ENCODE results near the gene CFAP61.
"Not testable (repeated sequence)": the region's sequence is repeated elsewhere in the genome, so short reads cannot be mapped to it uniquely, and the experiment has no call there.

CFAP61 gene

DNA sequence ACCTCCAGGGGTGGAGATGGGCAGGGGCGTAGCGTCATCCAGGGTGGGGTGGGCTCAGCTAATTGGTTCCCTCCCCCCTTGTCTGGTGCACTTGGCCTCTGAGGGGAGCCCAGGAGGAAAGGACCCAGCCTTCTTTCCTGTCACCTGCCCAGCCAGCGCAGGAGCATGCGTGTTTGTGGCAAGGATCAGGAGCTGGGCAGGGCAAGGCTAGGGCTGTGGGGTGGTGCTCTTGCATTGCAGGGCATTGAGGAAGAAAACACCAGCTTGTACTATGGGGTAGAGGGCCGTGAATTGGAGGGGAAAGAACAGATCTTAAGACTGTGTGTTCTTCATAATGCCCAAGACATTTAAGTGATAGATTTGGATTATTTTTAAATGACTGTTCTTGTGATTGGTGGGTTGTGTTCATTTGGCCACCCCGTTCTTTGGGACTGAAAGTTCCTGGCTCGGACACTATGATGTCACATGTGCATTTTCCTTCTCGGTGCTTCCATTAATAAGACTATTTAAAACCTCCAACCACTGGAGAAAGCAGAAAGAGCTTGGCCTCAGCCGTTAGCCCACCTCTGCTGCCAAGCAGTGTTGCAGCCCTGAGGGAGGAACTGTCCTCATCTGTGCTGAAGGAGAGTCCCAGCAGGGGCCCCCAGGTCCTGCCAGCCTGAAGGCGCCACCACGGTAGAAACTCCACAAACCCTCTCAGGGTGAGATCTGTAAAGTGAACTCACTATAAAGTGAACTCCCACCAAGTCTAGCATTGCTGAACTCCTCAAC is 179.4 kb downstream of the CFAP61 start:
- DNase-seq (ENCODE audit: low read depth in 1 of 2, low spot score in 1 of 2): no peak

DNA sequence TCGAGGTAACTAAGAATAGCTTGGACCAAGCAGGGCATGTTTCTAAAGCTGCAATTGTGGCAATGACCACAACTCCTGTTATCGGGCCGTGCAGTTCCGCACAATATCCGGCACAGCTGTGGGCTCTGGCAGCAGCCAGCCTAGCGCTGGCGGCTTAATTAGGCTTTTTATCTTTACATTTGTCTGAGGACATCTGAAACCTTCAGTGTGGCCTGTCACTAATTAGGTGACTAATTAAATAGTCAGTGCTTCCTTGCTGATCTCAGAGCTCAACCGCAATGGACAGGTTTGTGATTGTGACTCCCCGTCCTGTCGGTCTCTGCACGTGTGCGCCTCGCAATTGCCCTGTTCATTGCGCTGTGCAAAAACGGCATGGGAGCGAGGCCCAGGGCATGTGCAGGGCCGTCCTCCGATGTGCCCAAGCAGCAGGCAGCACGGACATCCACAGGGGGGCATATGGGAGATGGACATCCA is 180.7 kb downstream of the CFAP61 start:
- no peak for DNase-seq (ENCODE audit: low read depth in 1 of 2, low spot score in 1 of 2)

DNA sequence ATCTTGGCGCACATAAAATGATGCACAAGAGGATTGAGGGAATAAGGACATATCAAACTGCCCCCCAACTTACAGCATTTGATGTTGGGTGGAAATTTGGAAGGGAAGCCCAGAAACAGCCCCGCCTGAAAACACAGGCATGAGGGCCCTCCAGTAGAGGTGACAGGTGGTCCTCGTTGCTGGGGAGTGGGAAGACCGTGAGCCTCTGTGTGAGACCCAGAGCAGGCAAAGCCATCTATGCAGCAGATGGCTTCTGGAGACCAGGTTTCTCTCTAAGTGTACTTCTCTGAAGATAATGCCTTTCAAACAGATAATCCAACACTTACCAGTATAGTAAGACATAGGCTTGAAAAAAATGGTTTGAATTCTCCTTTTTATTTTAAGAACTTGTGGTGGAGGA is 183.3 kb downstream of the CFAP61 start:
- DNase-seq (ENCODE audit: low read depth in 1 of 2, low spot score in 1 of 2): no peak

DNA sequence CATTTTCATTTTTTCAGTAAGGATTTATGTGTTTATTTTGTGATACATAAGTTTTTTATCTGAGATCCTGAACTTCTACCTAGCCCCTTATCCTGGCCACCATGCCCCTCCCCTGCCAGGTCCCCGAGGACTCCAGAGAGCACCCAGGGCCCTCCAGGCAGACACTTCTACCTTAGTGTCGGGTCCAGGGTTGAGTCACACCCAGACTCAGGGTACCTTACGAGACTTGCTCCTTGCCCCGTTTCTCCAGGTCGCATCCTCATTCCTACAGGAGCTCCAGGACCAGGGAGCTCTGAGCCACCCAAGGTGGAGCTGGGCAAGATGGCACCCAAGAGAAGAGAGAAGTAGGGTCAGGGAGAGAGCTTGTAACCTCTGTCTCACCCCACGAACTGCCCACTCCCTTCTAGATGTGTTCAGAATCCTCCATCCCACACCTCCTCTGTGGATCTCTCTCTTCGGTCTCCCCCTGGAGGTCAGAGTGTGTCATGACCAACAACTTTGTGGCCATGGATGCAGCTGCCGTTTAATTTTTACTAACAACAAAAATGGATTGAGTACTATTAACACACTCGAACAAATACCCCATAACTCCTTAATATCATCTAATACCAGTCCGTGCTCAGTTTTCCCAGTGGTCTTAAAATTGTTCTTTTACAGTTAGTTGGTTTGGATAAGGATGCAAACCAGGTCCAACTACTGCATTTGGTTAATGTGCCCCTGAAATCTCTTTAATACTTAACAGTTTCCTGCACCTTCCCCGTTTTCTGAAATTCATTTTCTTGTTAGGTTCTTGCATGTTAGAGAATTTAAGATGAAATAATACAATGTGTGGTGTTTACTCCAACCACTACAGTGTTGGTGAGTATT is 185.0 kb downstream of the CFAP61 start:
- no peak for DNase-seq (ENCODE audit: low read depth in 1 of 2, low spot score in 1 of 2)

DNA sequence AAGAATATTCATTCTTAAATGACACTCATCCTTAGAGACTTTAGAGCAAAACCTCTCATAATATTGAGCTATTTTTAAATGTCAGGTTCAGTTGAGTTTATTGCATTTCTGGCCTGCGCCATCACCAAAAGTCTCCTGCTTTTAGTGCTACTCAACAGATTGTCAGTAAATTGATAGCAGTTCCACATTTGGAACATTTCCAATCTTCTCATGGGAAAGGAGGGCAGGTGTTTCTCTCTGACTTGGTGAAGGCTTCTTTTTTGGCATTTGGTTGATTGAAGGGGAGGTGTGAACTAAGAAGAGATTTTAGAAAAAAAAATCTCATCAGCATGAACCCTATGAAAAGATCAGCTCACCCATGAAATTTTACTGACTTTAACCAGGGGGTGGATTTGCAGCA is 189.6 kb downstream of the CFAP61 start:
- DNase-seq (ENCODE audit: low read depth in 1 of 2, low spot score in 1 of 2): no peak

DNA sequence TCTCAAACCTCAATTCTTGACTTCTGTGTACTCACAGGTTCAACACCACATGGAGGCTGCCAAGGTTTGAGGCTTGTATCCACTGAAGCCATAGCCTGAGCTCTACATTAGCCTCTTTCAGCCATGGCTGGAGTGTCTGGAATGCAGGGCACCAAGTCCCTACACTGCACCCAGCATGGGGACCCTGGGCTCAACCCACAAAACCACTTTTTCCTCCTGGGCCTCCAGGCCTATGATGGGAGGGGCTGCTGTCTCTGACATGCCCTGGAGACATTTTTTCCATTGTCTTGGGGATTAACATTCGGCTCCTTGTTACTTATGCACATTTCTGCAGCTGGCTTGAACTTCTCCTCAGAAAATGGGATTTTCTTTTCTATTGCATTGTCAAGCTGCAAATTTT is 192.1 kb downstream of the CFAP61 start:
- not testable (repeated sequence) for DNase-seq (ENCODE audit: low read depth in 1 of 2, low spot score in 1 of 2)

DNA sequence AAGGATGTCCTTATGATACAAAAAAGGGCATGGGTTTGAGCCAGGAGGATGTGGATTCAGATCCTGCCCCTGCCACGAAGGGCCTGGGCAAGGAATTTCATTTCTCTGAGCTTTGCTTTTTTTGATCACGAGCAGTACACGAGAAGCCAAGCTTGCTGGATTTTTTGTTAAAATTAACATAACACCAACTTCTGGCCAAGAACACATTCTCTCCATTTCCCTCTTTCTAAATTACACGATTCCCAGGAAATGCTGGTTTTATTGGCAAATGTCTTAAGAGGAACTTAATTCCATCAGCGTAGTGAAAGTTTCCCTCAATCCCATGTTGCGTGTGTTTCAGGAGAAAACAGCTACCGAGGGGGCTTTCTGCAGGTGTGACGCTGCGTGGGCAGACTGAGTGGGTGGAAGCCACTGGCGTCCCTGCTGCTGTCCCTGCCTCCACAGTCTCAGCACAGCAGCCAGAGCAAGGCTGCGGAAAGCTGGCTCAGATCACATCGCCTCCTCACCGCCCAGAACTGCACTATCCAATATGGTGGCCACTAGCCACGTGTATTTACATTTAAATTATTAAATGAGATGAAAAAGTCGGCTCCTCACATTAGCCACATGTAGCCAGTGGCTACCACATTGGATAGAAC is 194.8 kb downstream of the CFAP61 start:
- no peak for DNase-seq (ENCODE audit: low read depth in 1 of 2, low spot score in 1 of 2)

DNA sequence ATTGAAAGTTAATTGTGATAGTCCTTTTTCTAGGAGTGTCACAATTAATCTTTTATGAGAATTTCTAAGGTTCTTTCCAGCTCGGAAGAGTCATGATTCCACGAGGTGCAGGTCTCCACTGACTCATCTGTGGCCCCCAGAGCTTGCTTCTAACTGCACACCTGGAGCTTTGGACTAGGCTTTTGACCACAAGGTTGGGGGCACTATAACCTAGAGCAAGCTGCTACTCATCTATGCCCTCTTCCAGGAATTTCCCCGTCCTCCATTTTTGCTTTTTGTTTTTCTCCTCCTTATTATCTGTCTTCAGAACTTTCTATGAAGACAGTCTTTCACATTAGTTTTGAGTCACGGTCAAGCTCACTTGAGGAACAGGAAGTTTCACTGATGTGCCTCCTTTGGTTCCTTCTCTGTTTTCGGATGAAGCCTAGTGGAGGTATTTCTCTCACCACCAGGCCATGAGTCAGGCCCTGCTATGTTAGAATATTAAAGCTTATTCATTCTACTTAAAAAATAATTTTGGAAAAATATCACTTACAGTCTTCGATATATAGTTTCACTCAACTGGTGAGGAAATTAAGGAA is 196.4 kb downstream of the CFAP61 start:
- DNase-seq (ENCODE audit: low read depth in 1 of 2, low spot score in 1 of 2): no peak

DNA sequence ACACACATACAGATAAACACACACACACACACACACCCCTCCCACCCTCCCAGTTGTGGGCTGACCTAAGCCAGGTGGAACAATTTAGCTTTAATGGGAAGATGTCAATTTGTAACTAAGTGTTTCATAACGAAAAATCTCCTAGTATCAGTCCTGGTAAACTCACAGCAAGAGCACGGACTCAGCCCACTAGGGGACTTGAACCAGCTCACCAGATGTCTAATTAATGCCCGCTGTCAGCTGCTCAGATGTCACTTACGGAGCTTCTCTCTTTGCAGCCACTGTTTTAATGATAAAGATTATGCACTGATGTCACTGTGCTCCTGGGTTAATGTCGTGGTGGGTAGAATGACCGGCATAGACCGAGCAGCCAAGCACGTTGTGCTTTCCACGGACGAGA is 199.0 kb downstream of the CFAP61 start:
- no peak for DNase-seq (ENCODE audit: low read depth in 1 of 2, low spot score in 1 of 2)

DNA sequence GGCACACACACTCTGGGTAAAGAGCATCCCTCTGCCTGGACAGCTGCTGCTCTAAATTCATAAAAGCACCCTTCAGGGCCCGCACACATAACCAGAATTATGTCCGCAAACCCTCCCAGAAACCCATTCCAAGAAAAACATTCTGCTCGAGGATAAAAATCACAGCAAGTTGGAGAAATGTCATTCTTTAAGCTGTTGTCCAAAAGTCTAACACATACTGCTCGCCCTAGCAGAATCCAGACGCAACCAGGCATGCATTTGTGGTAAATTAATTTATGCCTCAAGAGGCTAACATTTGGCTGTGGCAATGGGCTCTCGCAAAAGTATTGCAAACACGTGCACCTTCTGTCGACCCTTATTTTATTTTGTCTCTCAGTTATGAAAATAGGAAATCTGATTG is 199.5 kb downstream of the CFAP61 start:
- DNase-seq (ENCODE audit: low read depth in 1 of 2, low spot score in 1 of 2): no peak

DNA sequence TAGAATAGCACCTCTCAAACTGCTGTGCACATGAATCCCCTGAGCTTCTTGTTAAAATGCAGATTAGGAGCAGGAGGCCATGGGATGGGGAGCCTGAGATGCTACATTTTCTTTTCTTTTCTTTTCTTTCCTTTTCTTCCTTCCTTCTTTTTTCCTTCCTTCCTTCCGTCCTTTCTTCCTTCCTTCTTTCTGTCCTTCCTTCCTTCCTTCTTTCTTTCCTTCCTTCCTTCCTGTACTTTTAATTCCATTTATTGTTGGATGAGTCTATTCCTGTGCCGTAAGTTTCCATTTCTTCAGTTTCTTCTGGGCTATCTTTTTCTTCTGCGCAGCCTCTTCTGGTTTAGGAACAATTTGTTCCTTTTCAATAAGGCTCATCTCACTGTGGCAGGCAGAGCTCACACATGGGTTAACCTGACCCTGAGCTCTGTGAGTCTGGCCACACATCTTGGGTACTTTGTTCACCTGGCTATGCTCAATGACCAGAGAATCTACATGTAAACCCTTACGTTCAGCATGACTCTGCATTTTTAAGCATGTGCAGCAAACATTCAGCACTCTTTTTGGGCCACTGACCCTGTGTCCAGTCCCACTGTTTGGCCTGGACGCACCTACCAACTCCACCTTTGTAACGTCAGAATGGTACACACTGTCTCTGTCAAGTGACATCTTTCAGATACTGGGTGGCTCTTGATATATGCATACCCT is 200.9 kb downstream of the CFAP61 start:
- DNase-seq (ENCODE audit: low read depth in 1 of 2, low spot score in 1 of 2): no peak

DNA sequence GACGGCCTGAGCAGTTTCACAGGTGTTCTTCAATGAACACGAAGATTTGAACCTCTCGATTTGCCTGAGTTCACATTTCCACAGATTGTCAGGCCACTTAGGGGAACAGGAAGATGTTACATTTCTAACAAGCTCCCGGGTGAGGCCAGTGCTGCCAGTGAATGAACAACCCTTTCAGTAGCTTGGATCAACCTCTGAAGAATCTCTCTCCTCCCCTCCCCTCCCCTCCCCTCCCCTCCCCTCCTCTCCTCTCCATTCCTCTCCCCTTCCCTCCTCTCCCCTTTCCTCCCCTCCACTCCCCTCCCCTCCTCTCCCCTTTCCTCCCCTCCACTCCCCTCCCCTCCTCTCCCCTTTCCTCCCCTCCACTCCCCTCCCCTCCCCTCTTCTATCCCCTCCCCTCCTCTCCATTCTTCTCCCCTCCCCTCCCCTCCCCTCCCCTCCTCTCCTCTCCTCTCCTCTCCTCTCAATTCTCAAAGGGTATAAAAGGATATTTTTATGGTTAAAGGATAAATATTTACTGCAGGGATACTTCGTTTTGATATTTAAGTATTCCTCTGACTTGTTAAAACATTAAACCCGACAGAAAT is 201.5 kb downstream of the CFAP61 start:
- DNase-seq (ENCODE audit: low read depth in 1 of 2, low spot score in 1 of 2): no peak

DNA sequence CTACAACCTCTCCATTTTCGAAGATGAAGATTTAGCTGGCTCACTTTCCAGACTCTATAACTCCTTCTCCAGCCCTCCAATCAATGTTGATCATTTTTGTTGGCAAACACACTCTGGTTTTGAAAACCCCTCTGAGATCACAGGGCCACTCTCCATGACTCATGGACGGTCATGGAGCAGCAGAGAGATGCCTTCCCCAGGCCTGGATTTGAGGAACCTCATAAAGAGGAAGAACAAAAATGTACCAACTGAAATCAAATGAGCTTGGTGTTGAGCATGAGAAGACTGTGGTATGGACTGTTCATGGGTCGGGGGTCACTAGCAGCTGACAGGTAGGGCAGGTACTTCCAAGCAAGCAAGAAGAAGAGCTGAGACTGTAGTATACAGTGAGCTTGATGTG is 202.8 kb downstream of the CFAP61 start:
- DNase-seq (ENCODE audit: low read depth in 1 of 2, low spot score in 1 of 2): no peak

DNA sequence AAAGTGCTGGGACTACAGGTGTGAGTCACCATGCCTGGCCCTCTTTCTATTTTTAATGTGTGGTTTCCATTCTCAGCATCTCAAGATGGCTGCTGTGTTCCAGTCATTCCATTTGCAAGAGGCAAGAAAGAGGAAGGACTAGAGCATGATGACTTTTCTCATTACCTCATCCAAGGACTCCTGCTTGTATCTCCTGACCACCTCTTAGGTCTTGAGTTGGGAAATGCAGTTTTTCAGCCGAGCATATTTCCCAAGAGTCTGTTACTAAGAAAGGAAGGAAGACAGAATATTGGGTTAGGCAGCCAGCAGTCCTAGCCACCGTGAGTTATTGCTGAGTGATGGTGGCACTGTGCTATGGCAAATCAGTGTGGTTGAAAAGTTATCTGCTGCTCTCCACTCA is 207.2 kb downstream of the CFAP61 start:
- no peak for DNase-seq (ENCODE audit: low read depth in 1 of 2, low spot score in 1 of 2)

DNA sequence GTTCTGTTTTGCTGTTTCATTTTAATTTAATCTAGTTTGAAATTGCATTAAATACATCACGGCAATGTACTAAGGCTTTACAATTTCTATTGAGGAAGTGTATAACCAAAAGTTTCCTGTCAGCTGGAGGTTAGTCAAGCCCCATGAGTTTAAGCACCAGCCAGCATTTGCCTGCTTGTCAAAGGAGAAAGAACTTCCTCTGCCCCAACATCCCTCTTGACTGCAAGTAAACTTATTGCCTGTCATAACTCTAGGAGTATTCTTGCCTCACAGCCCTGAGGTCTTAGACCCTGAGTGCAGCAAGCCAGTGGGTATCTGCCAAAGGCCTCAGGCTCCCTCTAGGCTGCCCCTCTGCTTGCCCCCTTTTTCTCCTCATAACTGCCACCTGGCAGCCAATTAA is 208.8 kb downstream of the CFAP61 start:
- DNase-seq (ENCODE audit: low read depth in 1 of 2, low spot score in 1 of 2): no peak

DNA sequence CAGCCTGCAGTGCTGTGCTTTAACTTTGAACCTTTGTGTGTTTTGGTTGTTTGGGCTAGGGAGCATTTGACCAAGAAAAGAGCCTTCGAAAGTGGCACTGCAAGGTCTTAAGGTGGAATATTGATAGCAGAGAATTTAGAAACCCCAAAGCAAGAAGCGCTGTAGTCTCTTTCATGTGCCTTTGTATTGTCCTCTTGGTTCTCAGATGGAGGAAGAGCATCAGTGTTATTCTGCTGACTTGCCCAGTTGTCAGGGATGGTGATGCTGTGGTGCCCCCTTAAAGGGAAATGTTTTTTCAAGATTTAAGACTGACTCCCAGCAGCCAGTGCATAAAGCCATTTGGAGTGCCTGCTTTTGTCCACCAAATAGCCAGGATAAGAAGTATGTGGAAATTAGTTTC is 212.9 kb downstream of the CFAP61 start:
- DNase-seq (ENCODE audit: low read depth in 1 of 2, low spot score in 1 of 2): no peak

DNA sequence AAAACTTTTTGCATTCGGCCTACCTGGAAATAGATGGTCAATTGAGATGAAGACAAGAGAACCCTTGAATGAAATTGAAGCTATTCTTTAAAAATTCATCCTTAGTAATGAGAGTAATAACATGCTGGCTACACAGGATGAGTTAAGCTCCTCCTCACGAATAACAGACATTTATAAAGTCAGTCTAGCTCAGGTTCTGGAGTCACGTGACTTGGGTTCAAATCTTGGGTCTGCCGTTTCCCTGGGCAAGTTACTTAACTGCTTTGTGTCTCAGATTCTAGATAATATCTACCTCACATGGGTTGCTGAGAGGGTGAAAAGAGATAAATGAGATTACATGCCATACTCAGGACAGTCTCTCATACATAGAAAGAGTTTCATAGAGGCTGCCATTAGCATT is 214.2 kb downstream of the CFAP61 start:
- DNase-seq (ENCODE audit: low read depth in 1 of 2, low spot score in 1 of 2): no peak

DNA sequence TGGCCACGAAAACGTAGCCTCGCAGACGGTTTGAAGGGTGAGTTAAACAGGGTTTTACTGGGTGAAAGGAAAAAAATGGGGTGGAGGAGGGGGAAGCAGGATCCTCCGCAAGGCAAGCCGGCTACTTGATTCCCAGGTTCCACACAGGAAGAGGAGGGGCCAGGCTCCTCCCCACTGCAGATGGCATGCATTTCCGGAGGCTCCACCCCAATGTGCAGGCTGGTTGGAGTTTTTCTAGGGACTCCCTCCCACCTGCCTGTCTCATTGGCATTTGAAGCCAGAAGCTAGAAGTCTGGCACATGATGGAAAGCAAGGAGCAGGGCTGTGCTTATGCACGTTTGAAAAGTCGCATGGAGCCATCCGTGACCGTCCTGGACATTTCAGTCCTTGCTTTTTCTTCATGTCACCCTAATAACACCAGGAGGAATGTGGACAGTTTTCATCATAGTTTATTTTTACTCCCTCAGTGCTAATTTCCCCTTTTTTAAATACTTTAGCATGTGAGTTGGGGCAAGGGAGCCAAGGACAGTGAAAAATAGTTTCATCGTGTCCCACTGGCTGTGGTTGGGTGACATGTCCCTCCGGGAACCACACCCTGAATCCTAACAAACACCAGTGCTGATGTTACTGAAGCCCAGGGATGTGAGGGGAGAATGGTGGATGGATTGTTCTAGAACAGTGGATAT is 215.5 kb downstream of the CFAP61 start:
- DNase-seq (ENCODE audit: low read depth in 1 of 2, low spot score in 1 of 2): no peak

DNA sequence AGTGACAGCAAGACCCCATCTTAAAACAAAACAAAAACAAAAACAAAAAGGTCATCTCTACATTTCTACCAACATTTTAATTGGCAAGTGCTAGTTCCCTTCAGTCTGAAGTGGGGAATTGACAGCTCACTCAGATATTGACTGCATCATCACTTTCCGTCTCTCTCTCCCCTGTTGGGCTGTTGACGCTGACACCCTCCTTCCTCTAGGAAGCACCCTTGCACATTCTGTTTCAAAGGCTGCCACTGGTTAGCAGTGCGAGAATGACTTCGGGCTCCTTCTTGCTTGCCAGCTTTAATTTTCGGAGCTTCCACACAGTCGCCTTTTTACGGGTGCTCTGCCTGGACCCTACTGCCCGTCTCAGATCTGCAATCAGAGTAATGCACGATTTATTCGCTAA is 218.9 kb downstream of the CFAP61 start:
- DNase-seq (ENCODE audit: low read depth in 1 of 2, low spot score in 1 of 2): no peak

DNA sequence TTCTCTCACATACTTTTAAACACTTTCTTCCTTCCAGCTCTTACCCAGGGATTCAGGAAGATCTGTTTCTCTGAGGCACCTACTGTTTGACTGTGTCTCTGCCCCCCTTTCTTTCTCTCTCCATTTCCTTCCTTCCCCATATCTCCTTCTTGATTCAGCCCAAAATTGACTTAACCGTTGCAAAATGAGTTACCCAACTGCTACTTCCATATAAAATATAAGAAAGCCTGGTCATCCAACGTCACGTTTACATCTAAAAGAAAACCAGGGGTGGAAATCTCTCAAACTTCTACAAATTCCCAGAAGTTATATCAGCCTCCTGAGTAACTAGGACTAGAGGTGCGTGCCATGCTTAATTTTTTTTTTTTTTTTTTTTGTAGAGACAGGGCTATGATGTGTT is 220.4 kb downstream of the CFAP61 start:
- no peak for DNase-seq (ENCODE audit: low read depth in 1 of 2, low spot score in 1 of 2)
